Ascending aorta (tissue), 2 donors: ENCODE measurements around the gene RNF43. TPM values are rescaled to one million over a fixed set of nuclear protein-coding genes. Genes with fewer than 3 reads are reported as not detected.

Source experiments
- DNase-seq, 2 donors: peaks; one replicate each; pipeline ENCODE4 v3.0.0-alpha.2; 2019; ENCODE audit warnings: low spot score in 2 of 2
- H3K27ac ChIP-seq, 2 donors: fragments of 200-600 bp; sonication (generic); one replicate each; pipeline ENCODE4 v1.5.1; 2016 to 2017; ENCODE audit warnings: mild to moderate bottlenecking in 1 of 2
- H3K27me3 ChIP-seq: fragments of 200-600 bp; sonication (generic); one replicate; pipeline ENCODE4 v1.5.1; 2017
- H3K36me3 ChIP-seq, 2 donors: fragments of 200-600 bp; sonication (generic); one replicate each; pipeline ENCODE4 v1.5.1; 2016
- H3K4me1 ChIP-seq, 2 donors: fragments of 200-600 bp; sonication (generic); one replicate each; pipeline ENCODE4 v1.5.1; 2016 to 2017; ENCODE audit warnings: mild to moderate bottlenecking in 1 of 2
- H3K4me3 ChIP-seq, 2 donors: fragments of 200-600 bp; sonication (generic); one replicate each; pipeline ENCODE4 v1.5.1; 2016 to 2017; ENCODE audit warnings: mild to moderate bottlenecking in 1 of 2
- H3K9me3 ChIP-seq, 2 donors: fragments of 200-600 bp; sonication (generic); one replicate each; pipeline ENCODE4 v1.5.1; 2016
- CTCF ChIP-seq, 3 experiments: fragments of 200-600 bp in 2 of 3; fragments of 450-650 bp in 1 of 3; sonication (generic) in 2 of 3; IDR thresholded peaks; one replicate each; pipeline ENCODE4 v1.5.1; 2016 to 2019; ENCODE audit warnings: antibody characterized with exemption in 3 of 3, mild to moderate bottlenecking in 1 of 3, moderate library complexity in 1 of 3
- intact Hi-C: fragments of 100-400 bp; cut with DNase I; formaldehyde crosslinking; loops from one replicate; pipeline ENCODE4 v1.15.1; 2023
- total RNA-seq: library from RNA; depleted of rRNA; stranded (reverse); fragments of >200 nt; gene quantifications from one replicate; pipeline ENCODE4 v1.1.0, GENCODE V29; 2016

RNF43 gene
- total RNA-seq, 1 donor from 2014 or later, result 0.53 TPM

GRCh38 chr17:58371300-58371950, 45.9 kb downstream of the RNF43 start:
- intact Hi-C loops, result no loop called here
- Histone ChIP-seq H3K4me1 (no peaks in the 10 kb centered on the region), H3K9me3 (no peaks in the 10 kb centered on the region), H3K27me3 (no peaks in the 10 kb centered on the region), H3K27ac (no peak overlapping the region), H3K4me3 (no peak overlapping the region), H3K36me3 (no peaks in the 10 kb centered on the region)
- no peak for TF ChIP-seq CTCF (IDR thresholded peaks at IDR 0.05)
- no peak for DNase-seq

- intact Hi-C loops, result no loop called here
- Histone ChIP-seq H3K9me3 (no peaks in the 10 kb centered on the region), H3K27ac (no peak overlapping the region), H3K4me1 (no peaks in the 10 kb centered on the region), H3K36me3 (no peaks in the 10 kb centered on the region), H3K4me3 (no peak overlapping the region), H3K27me3 (no peaks in the 10 kb centered on the region)
- TF ChIP-seq CTCF (IDR thresholded peaks at IDR 0.05), result no peak
- no peak for DNase-seq
Observed at GRCh38 chr17:58370716-58371115, 46.6 kb downstream of the RNF43 start.

GRCh38 chr17:58370309-58370708, 47.0 kb downstream of the RNF43 start:
- intact Hi-C loops, result no loop called here
- Histone ChIP-seq H3K4me1 (no peaks in the 10 kb centered on the region), H3K4me3 (no peak overlapping the region), H3K36me3 (no peaks in the 10 kb centered on the region), H3K9me3 (no peaks in the 10 kb centered on the region), H3K27ac (no peak overlapping the region), H3K27me3 (no peaks in the 10 kb centered on the region)
- TF ChIP-seq CTCF (IDR thresholded peaks at IDR 0.05), result no peak
- no peak for DNase-seq

GRCh38 chr17:58369214-58370031, 47.9 kb downstream of the RNF43 start:
- TF ChIP-seq CTCF (IDR thresholded peaks at IDR 0.05), result no peak
- intact Hi-C loops, result no loop called here
- Histone ChIP-seq H3K4me3 (no peak overlapping the region), H3K4me1 (no peaks in the 10 kb centered on the region), H3K9me3 (no peaks in the 10 kb centered on the region), H3K27ac (no peak overlapping the region), H3K36me3 (no peaks in the 10 kb centered on the region), H3K27me3 (no peaks in the 10 kb centered on the region)
- no peak for DNase-seq

GRCh38 chr17:58368860-58369213, 48.5 kb downstream of the RNF43 start:
- Histone ChIP-seq H3K36me3 (no peaks in the 10 kb centered on the region), H3K9me3 (no peaks in the 10 kb centered on the region), H3K4me1 (no peaks in the 10 kb centered on the region), H3K4me3 (no peak overlapping the region), H3K27ac (no peak overlapping the region), H3K27me3 (no peaks in the 10 kb centered on the region)
- no peak for TF ChIP-seq CTCF (IDR thresholded peaks at IDR 0.05)
- intact Hi-C loops, result no loop called here
- no peak for DNase-seq

Other genes starting within 250 kb of the RNF43 start
- gene EPX, start 224.8 kb downstream of the RNF43 start, total RNA-seq, result not detected
- gene MKS1, start 198.3 kb downstream of the RNF43 start, total RNA-seq, result 1.5 TPM
- not detected for gene LPO, start 178.9 kb downstream of the RNF43 start, total RNA-seq
- 1.8 TPM for gene MPO, start 136.6 kb downstream of the RNF43 start, total RNA-seq
- gene TSPOAP1, start 88.7 kb downstream of the RNF43 start, total RNA-seq, result 22.4 TPM
- 18.0 TPM for gene SUPT4H1, start 65.3 kb downstream of the RNF43 start, total RNA-seq
- not detected for gene HSF5, start 70.9 kb upstream of the RNF43 start, total RNA-seq
- gene MTMR4, start 97.1 kb upstream of the RNF43 start, total RNA-seq, result 24.6 TPM